ENCODE measurements around the gene PPFIBP1.
"Not testable (repeated sequence)": the region's sequence is repeated elsewhere in the genome, so short reads cannot be mapped to it uniquely, and the experiment has no call there.

Gene PPFIBP1

GRCh38 chr12:27730097-27730588 is 206.1 kb downstream of the PPFIBP1 start:
- TF ChIP-seq CTCF (IDR thresholded peaks at IDR 0.05; ENCODE audit: low read depth, low read length): no peak
- DNase-seq (ENCODE audit: extremely low read depth, low read depth): no peak

- no peak for DNase-seq (ENCODE audit: extremely low read depth, low read depth)
- peak; percentile 12 for TF ChIP-seq CTCF (IDR thresholded peaks at IDR 0.05; ENCODE audit: low read depth, low read length)
Observed at GRCh38 chr12:27732281-27732680, 208.3 kb downstream of the PPFIBP1 start.

GRCh38 chr12:27733052-27733656 is 209.1 kb downstream of the PPFIBP1 start:
- DNase-seq (ENCODE audit: extremely low read depth, low read depth): no peak
- TF ChIP-seq CTCF (IDR thresholded peaks at IDR 0.05; ENCODE audit: low read depth, low read length): peak; percentile 86

- no peak for TF ChIP-seq CTCF (IDR thresholded peaks at IDR 0.05; ENCODE audit: low read depth, low read length)
- DNase-seq (ENCODE audit: extremely low read depth, low read depth): no peak
Observed at GRCh38 chr12:27733791-27734190, 209.8 kb downstream of the PPFIBP1 start.

- not testable (repeated sequence) for DNase-seq (ENCODE audit: extremely low read depth, low read depth)
Observed at GRCh38 chr12:27734321-27734720, 210.3 kb downstream of the PPFIBP1 start.

- DNase-seq (ENCODE audit: extremely low read depth, low read depth): no peak
- no peak for TF ChIP-seq CTCF (IDR thresholded peaks at IDR 0.05; ENCODE audit: low read depth, low read length)
Observed at GRCh38 chr12:27743601-27744000, 219.6 kb downstream of the PPFIBP1 start.
